Erythroblast (primary cell): ENCODE measurements around the gene TPP1.

Experiments
- GATA1 ChIP-seq: IDR thresholded peaks from 2 replicates; pipeline ENCODE4 v1.6.1; 2011; ENCODE audit warnings: low read depth, mild to moderate bottlenecking, control low read depth, low read length, moderate library complexity
- POLR2A ChIP-seq: IDR thresholded peaks from 2 replicates; pipeline ENCODE4 v1.6.1; 2011; ENCODE audit warnings: mild to moderate bottlenecking, low read length

- TF ChIP-seq GATA1 (no peak), POLR2A (no peak)
These were observed 17.3 kb upstream of the TPP1 start for GRCh38 chr11:6636480-6636879.
